Liver (tissue), 9 donors: Measurements from ENCODE around the gene VPS26C. TPM values are rescaled to one million over a fixed set of nuclear protein-coding genes. Genes with fewer than 3 reads are reported as not detected.
"Not testable (repeated sequence)": the region's sequence is repeated elsewhere in the genome, so short reads cannot be mapped to it uniquely, and the experiment has no call there.

Source experiments
- DNase-seq: peaks from one replicate; pipeline ENCODE4 v3.0.0-alpha.2; 2017; ENCODE audit warnings: low spot score
- H3K27ac ChIP-seq, 2 donors: one replicate each; pipeline ENCODE4 v1.7.0; 2013; ENCODE audit warnings: inconsistent platforms in 2 of 2, low read length in 2 of 2, control low read depth in 1 of 2, low read depth in 1 of 2, mild to moderate bottlenecking in 1 of 2
- H3K27me3 ChIP-seq, 4 donors: one replicate each; pipeline versions ENCODE4 v1.6.1 to v1.7.0; 2013; ENCODE audit warnings: low read length in 3 of 4, inconsistent platforms in 1 of 4, mild to moderate bottlenecking in 1 of 4, moderate library complexity in 1 of 4; ENCODE audit not compliant: control insufficient read depth in 4 of 4, insufficient read depth in 4 of 4
- H3K36me3 ChIP-seq, 4 donors: one replicate each; pipeline versions ENCODE4 v1.6.1 to v1.7.0; 2013; ENCODE audit warnings: low read length in 3 of 4, mild to moderate bottlenecking in 3 of 4, low read depth in 1 of 4, moderate library complexity in 1 of 4; ENCODE audit not compliant: control insufficient read depth in 4 of 4, insufficient read depth in 3 of 4
- H3K4me1 ChIP-seq, 4 donors: one replicate each; pipeline versions ENCODE4 v1.6.1 to v1.7.0; 2013; ENCODE audit warnings: low read length in 3 of 4, mild to moderate bottlenecking in 3 of 4, moderate library complexity in 1 of 4; ENCODE audit not compliant: control insufficient read depth in 4 of 4, insufficient read depth in 4 of 4
- H3K4me3 ChIP-seq, 3 donors: one replicate each; pipeline versions ENCODE4 v1.6.1 to v1.7.0; 2013; ENCODE audit warnings: low read length in 3 of 3, control low read depth in 1 of 3, low read depth in 1 of 3, mild to moderate bottlenecking in 1 of 3
- H3K9ac ChIP-seq, 2 donors: one replicate each; pipeline ENCODE4 v1.7.0; 2013; ENCODE audit warnings: low read length in 2 of 2, mild to moderate bottlenecking in 2 of 2, moderate library complexity in 2 of 2, control low read depth in 1 of 2, low read depth in 1 of 2
- H3K9me3 ChIP-seq, 4 donors: one replicate each; pipeline versions ENCODE4 v1.6.1 to v1.7.0; 2013; ENCODE audit warnings: low read length in 3 of 4; ENCODE audit not compliant: control insufficient read depth in 4 of 4
- ATF3 ChIP-seq: IDR thresholded peaks from 2 replicates; pipeline ENCODE4 v1.6.1; 2016; ENCODE audit warnings: antibody characterized with exemption
- CTCF ChIP-seq: fragments of 150-350 bp; IDR thresholded peaks from 2 replicates; pipeline ENCODE4 v1.5.1; 2017; ENCODE audit warnings: improper control_type of control experiment, low read depth, low read length; ENCODE audit not compliant: missing input control
- EGR1 ChIP-seq, 2 donors: IDR thresholded peaks; 2 replicates each; pipeline ENCODE4 v1.6.1; 2016 to 2018; ENCODE audit warnings: antibody characterized with exemption in 2 of 2, low read depth in 2 of 2
- FOXA2 ChIP-seq: IDR thresholded peaks from 2 replicates; pipeline ENCODE4 v1.6.1; 2016; ENCODE audit warnings: antibody characterized with exemption
- GABPA ChIP-seq, 2 donors: IDR thresholded peaks in 1 of 2; conservative IDR thresholded peaks in 1 of 2; 2 replicates each; pipeline ENCODE4 v1.6.1; 2016; ENCODE audit warnings: antibody characterized with exemption in 2 of 2, mild to moderate bottlenecking in 1 of 2, moderate library complexity in 1 of 2
- HNF4A ChIP-seq, 2 donors: conservative IDR thresholded peaks; 2 replicates each; pipeline ENCODE4 v1.6.1; 2016; ENCODE audit warnings: antibody characterized with exemption in 2 of 2, mild to moderate bottlenecking in 2 of 2
- JUND ChIP-seq, 2 donors: IDR thresholded peaks; 2 replicates each; pipeline ENCODE4 v1.6.1; 2016; ENCODE audit warnings: antibody characterized with exemption in 2 of 2
- MAX ChIP-seq: IDR thresholded peaks from 2 replicates; pipeline ENCODE4 v1.6.1; 2016; ENCODE audit warnings: antibody characterized with exemption
- NR2F2 ChIP-seq: IDR thresholded peaks from 2 replicates; pipeline ENCODE4 v1.6.1; 2016; ENCODE audit warnings: antibody characterized with exemption
- RAD21 ChIP-seq, 2 donors: IDR thresholded peaks; 2 replicates each; pipeline ENCODE4 v1.6.1; 2016; ENCODE audit warnings: antibody characterized with exemption in 2 of 2, mild to moderate bottlenecking in 2 of 2
- RXRA ChIP-seq, 2 donors: IDR thresholded peaks; 2 replicates each; pipeline ENCODE4 v1.6.1; 2017 to 2018; ENCODE audit warnings: antibody characterized with exemption in 2 of 2, mild to moderate bottlenecking in 1 of 2
- SP1 ChIP-seq: IDR thresholded peaks from 2 replicates; pipeline ENCODE4 v1.6.1; 2018; ENCODE audit warnings: antibody characterized with exemption, mild to moderate bottlenecking
- TAF1 ChIP-seq: conservative IDR thresholded peaks from 2 replicates; pipeline ENCODE4 v1.6.1; 2016; ENCODE audit warnings: antibody characterized with exemption, mild to moderate bottlenecking
- ZBTB33 ChIP-seq: IDR thresholded peaks from 2 replicates; pipeline ENCODE4 v1.6.1; 2016; ENCODE audit warnings: antibody characterized with exemption
- WGBS: extraction: QIAGEN DNeasy Blood & Tissue Kit; methylation state at CpG from one replicate; pipeline ENCODE4 v1.1.7; 2013; 5-methylcytosine and 5-hydroxymethylcytosine counted together
- polyA plus RNA-seq, 2 donors: library from polyadenylated mRNA; stranded (reverse) in 1 of 2; unstranded in 1 of 2; fragments of 200-250 nt in 1 of 2; fragments of >200 nt in 1 of 2; fragmentation: Nextera tagmentation in 1 of 2; extraction: Ambion mirVana in 1 of 2; gene quantifications; one replicate each; pipeline versions ENCODE4 v1.2.1 to v1.2.3, GENCODE V29; 2013 to 2015
- total RNA-seq, 2 donors: library from RNA; depleted of rRNA; stranded (reverse); fragments of >200 nt; gene quantifications; one replicate each; pipeline ENCODE4 v1.2.3, GENCODE V29; 2014
- donor health status: healthy.
- donor health status: healthy.
- donor health status: healthy.
- donor health status: healthy.
- donor health status: healthy.

VPS26C gene
- total and polyA plus RNA-seq, 4 donors, result 16.3 to 37.7 (median 22.8) TPM

GRCh38 chr21:37292041-37292440, 24.9 kb upstream of the VPS26C start:
- H3K36me3 ChIP-seq, result no peaks in the 10 kb centered on the region
- H3K9me3 ChIP-seq, result no peaks in the 10 kb centered on the region
- 38% methylated on average over 1 of the region's 1 CpG for WGBS
- DNase-seq, result no peak
- H3K4me3 ChIP-seq, result no peak overlapping the region
- TF ChIP-seq JUND (IDR thresholded peaks at IDR 0.05) (no peak), RAD21 (IDR thresholded peaks at IDR 0.05) (no peak), FOXA2 (no peak), ATF3 (no peak), EGR1 (IDR thresholded peaks at IDR 0.05; ENCODE audit: low read depth in 2 of 2) (no peak), TAF1 (no peak), NR2F2 (no peak), RXRA (IDR thresholded peaks at IDR 0.05) (no peak), ZBTB33 (no peak), HNF4A (conservative IDR thresholded peaks at IDR 0.05) (no peak), SP1 (no peak), GABPA (IDR thresholded peaks at IDR 0.05 in 1 of 2, conservative IDR thresholded peaks at IDR 0.05 in 1 of 2) (no peak), CTCF (no peak), MAX (no peak)
- no peak overlapping the region for H3K27ac ChIP-seq
- no peaks in the 10 kb centered on the region for H3K4me1 ChIP-seq
- no peak overlapping the region for H3K9ac ChIP-seq
- H3K27me3 ChIP-seq, result no peaks in the 10 kb centered on the region

GRCh38 chr21:37283191-37283710, 16.1 kb upstream of the VPS26C start:
- not testable (repeated sequence) for DNase-seq, H3K9ac ChIP-seq
- WGBS, result 98% methylated on average over 38 of the region's 38 CpGs

GRCh38 chr21:37282602-37283001, 15.5 kb upstream of the VPS26C start:
- H3K9me3 ChIP-seq, H3K4me1 ChIP-seq, H3K36me3 ChIP-seq, H3K4me3 ChIP-seq, DNase-seq, H3K9ac ChIP-seq, H3K27me3 ChIP-seq, H3K27ac ChIP-seq: not testable (repeated sequence)
- WGBS, result 87% methylated on average over 10 of the region's 10 CpGs

More at GRCh38 chr21:37283191-37283710, 16.1 kb upstream of the VPS26C start:
- H3K4me3 ChIP-seq, H3K27ac ChIP-seq, H3K4me1 ChIP-seq, H3K36me3 ChIP-seq, H3K9me3 ChIP-seq, H3K27me3 ChIP-seq: not testable (repeated sequence)
